Measurements from ENCODE around the gene SKIDA1. TPM values are rescaled to one million over a fixed set of nuclear protein-coding genes. Genes with fewer than 3 reads are reported as not detected.

SKIDA1 gene
- total and polyA plus RNA-seq, 2 experiments from 2014 or later, result 1.5 to 3.5 TPM

DNA sequence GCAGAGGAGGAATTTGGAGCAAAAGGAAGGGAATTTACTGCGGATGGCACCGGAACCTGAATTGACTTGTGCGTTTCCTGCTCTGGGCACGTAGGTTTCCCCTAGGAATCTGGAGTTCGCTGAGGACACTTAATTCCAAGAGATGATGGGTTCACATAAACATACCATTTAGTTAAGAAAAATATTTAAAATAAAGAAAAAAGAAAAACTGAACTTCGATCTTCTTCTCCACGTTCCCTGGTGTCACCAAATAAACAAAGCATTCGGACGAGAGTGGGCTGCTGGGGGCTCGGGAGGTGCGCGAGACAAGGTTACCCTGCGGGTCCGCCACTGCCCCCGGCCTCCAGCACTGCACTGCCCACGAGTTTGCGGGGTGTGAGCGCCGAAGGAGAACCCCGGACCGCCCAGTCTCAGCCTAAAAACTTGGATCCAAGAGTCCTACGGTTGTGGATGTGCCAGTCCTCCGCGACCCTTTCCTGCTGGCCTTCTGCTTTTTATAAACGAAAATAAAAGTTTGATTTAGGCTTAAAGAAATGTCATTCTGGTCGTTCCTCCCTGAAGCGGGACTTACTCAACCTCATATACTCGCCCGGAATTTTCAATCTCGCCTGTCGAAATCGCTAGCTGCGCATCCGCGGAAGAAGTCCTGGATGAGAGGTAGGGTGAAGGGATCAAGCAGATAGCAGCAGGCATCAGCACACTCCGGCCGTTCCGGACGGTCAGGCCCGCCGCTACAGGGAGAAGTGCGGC is 30.3 kb downstream of the SKIDA1 start:
- H3K27ac ChIP-seq (ENCODE audit: low read depth), result no peak overlapping the region
- no peaks in the 10 kb centered on the region for H3K36me3 ChIP-seq (ENCODE audit: insufficient read depth)
- no peak for TF ChIP-seq CREB1 (CRISPR knock-in tag; IDR thresholded peaks at IDR 0.05; ENCODE audit: low read depth)
- TF ChIP-seq EZH2 (IDR thresholded peaks at IDR 0.05; ENCODE audit: low read depth, unreplicated experiment), result peak; percentile 35
- TF ChIP-seq NANOG (IDR thresholded peaks at IDR 0.05; ENCODE audit: borderline replicate concordance), result no peak
- no peak for TF ChIP-seq ZNF114 (CRISPR knock-in tag; IDR thresholded peaks at IDR 0.05)
- peaks cover 35% of the 10 kb centered on the region for H3K4me1 ChIP-seq (ENCODE audit: insufficient read depth)
- H3K9me2 ChIP-seq (ENCODE audit: insufficient read depth), result no peaks in the 10 kb centered on the region
- no peak for DNase-seq (ENCODE audit: low spot score)
- H3K27ac Mint-ChIP-seq, result peak overlapping the region; percentile 73; the same call in 1 of the 2 replicates
- H3K27me3 Mint-ChIP-seq (ENCODE audit: insufficient read depth, low read depth, poor library complexity), result peaks cover 49% of the 10 kb centered on the region
- H2AFZ ChIP-seq, result peak overlapping the region; percentile 56; the same call in 1 of the 2 replicates
- peaks cover 2% of the 10 kb centered on the region for H3K36me3 Mint-ChIP-seq (ENCODE audit: low read depth)
- peak overlapping the region; percentile 78 for H3K4me2 ChIP-seq
- no peaks in the 10 kb centered on the region for H3K9me3 Mint-ChIP-seq
- H4K20me1 ChIP-seq (replicated peaks; ENCODE audit: insufficient read depth), result no peaks in the 10 kb centered on the region
- H3K79me2 ChIP-seq (replicated peaks; ENCODE audit: insufficient read depth), result peaks cover 4% of the 10 kb centered on the region; the same call in 1 of the 2 replicates
- peaks cover 49% of the 10 kb centered on the region for H3K27me3 ChIP-seq (ENCODE audit: insufficient read depth)
- H3K4me3 Mint-ChIP-seq, result peak overlapping the region; percentile 78
- peak overlapping the region; percentile 76 for H3K4me3 ChIP-seq
- H3F3A ChIP-seq (replicated peaks; ENCODE audit: low read depth), result peaks cover 8% of the 10 kb centered on the region; the same call in 1 of the 2 replicates
- ATAC-seq, result peak; percentile 0; the same call in 1 of the 3 replicates
- peaks cover 45% of the 10 kb centered on the region for H3K4me1 Mint-ChIP-seq

DNA sequence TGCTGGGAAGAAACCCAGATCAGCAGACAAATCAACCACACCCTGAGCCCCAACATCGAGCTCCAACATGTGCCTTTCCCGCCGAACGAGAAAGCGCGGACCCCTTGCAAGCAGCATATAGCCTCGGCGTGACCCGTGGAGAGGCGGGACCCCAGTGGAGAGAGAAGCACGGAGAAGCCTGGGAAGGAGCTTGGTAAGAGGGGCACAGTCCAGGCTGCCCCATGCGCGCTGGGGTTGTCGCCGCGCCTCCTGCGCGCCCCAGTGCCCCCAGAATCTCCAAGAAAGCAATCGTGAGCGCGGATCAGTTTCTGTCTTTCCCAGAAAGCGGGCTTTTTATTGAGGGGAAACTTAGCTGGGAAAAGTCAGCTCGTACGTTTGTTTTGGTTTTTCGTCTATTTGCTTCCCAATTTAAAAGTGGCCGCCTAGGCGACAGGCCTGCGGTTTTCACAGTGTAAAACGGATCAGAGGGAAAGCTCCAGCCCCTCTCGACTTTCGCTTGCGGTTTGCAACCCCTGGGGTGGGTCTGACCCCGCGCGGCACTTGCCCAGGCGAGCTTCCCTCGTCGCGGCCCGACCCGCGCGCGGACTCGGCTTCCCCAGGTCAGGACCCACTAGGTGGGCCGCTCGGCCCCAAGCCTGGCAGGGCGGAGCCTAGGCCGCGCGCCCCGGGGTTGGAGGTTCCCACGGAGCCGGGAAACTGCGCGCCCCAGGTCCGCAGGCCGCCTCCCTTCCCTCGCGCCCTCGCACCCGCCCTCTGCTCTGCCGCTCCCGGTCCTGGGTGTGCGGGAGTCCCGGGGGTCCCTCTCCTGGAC is 31.1 kb downstream of the SKIDA1 start:
- H3K4me1 ChIP-seq (ENCODE audit: insufficient read depth), result peaks cover 33% of the 10 kb centered on the region
- H3K36me3 ChIP-seq (ENCODE audit: insufficient read depth), result no peaks in the 10 kb centered on the region
- H3K4me1 Mint-ChIP-seq, result peaks cover 44% of the 10 kb centered on the region
- H3F3A ChIP-seq (replicated peaks; ENCODE audit: low read depth), result peaks cover 5% of the 10 kb centered on the region; the same call in 1 of the 2 replicates
- peak overlapping the region; percentile 56 for H2AFZ ChIP-seq
- no peak for TF ChIP-seq CREB1 (CRISPR knock-in tag; IDR thresholded peaks at IDR 0.05; ENCODE audit: low read depth)
- TF ChIP-seq, protein P1, sequence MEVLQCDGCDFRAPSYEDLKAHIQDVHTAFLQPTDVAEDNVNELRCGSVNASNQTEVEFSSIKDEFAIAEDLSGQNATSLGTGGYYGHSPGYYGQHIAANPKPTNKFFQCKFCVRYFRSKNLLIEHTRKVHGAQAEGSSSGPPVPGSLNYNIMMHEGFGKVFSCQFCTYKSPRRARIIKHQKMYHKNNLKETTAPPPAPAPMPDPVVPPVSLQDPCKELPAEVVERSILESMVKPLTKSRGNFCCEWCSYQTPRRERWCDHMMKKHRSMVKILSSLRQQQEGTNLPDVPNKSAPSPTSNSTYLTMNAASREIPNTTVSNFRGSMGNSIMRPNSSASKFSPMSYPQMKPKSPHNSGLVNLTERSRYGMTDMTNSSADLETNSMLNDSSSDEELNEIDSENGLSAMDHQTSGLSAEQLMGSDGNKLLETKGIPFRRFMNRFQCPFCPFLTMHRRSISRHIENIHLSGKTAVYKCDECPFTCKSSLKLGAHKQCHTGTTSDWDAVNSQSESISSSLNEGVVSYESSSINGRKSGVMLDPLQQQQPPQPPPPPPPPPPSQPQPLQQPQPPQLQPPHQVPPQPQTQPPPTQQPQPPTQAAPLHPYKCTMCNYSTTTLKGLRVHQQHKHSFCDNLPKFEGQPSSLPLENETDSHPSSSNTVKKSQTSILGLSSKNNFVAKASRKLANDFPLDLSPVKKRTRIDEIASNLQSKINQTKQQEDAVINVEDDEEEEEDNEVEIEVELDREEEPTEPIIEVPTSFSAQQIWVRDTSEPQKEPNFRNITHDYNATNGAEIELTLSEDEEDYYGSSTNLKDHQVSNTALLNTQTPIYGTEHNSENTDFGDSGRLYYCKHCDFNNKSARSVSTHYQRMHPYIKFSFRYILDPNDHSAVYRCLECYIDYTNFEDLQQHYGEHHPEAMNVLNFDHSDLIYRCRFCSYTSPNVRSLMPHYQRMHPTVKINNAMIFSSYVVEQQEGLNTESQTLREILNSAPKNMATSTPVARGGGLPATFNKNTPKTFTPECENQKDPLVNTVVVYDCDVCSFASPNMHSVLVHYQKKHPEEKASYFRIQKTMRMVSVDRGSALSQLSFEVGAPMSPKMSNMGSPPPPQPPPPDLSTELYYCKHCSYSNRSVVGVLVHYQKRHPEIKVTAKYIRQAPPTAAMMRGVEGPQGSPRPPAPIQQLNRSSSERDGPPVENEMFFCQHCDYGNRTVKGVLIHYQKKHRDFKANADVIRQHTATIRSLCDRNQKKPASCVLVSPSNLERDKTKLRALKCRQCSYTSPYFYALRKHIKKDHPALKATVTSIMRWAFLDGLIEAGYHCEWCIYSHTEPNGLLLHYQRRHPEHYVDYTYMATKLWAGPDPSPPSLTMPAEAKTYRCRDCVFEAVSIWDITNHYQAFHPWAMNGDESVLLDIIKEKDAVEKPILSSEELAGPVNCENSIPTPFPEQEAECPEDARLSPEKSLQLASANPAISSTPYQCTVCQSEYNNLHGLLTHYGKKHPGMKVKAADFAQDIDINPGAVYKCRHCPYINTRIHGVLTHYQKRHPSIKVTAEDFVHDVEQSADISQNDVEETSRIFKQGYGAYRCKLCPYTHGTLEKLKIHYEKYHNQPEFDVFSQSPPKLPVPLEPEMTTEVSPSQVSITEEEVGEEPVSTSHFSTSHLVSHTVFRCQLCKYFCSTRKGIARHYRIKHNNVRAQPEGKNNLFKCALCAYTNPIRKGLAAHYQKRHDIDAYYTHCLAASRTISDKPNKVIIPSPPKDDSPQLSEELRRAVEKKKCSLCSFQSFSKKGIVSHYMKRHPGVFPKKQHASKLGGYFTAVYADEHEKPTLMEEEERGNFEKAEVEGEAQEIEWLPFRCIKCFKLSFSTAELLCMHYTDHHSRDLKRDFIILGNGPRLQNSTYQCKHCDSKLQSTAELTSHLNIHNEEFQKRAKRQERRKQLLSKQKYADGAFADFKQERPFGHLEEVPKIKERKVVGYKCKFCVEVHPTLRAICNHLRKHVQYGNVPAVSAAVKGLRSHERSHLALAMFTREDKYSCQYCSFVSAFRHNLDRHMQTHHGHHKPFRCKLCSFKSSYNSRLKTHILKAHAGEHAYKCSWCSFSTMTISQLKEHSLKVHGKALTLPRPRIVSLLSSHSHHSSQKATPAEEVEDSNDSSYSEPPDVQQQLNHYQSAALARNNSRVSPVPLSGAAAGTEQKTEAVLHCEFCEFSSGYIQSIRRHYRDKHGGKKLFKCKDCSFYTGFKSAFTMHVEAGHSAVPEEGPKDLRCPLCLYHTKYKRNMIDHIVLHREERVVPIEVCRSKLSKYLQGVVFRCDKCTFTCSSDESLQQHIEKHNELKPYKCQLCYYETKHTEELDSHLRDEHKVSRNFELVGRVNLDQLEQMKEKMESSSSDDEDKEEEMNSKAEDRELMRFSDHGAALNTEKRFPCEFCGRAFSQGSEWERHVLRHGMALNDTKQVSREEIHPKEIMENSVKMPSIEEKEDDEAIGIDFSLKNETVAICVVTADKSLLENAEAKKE (CRISPR knock-in tag; IDR thresholded peaks at IDR 0.05), result no peak
- TF ChIP-seq, protein P2, sequence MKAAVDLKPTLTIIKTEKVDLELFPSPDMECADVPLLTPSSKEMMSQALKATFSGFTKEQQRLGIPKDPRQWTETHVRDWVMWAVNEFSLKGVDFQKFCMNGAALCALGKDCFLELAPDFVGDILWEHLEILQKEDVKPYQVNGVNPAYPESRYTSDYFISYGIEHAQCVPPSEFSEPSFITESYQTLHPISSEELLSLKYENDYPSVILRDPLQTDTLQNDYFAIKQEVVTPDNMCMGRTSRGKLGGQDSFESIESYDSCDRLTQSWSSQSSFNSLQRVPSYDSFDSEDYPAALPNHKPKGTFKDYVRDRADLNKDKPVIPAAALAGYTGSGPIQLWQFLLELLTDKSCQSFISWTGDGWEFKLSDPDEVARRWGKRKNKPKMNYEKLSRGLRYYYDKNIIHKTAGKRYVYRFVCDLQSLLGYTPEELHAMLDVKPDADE (IDR thresholded peaks at IDR 0.05), result no peak
- TF ChIP-seq, protein P3, sequence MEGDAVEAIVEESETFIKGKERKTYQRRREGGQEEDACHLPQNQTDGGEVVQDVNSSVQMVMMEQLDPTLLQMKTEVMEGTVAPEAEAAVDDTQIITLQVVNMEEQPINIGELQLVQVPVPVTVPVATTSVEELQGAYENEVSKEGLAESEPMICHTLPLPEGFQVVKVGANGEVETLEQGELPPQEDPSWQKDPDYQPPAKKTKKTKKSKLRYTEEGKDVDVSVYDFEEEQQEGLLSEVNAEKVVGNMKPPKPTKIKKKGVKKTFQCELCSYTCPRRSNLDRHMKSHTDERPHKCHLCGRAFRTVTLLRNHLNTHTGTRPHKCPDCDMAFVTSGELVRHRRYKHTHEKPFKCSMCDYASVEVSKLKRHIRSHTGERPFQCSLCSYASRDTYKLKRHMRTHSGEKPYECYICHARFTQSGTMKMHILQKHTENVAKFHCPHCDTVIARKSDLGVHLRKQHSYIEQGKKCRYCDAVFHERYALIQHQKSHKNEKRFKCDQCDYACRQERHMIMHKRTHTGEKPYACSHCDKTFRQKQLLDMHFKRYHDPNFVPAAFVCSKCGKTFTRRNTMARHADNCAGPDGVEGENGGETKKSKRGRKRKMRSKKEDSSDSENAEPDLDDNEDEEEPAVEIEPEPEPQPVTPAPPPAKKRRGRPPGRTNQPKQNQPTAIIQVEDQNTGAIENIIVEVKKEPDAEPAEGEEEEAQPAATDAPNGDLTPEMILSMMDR (conservative IDR thresholded peaks at IDR 0.05; ENCODE audit: low read depth in 2 of 2), result peak in 1 of 2 experiments; percentile 53; a peak in 2 of 4 replicates
- TF ChIP-seq ZNF114 (CRISPR knock-in tag; IDR thresholded peaks at IDR 0.05), result no peak
- peaks cover 2% of the 10 kb centered on the region for H3K36me3 Mint-ChIP-seq (ENCODE audit: low read depth)
- H3K27me3 ChIP-seq (ENCODE audit: insufficient read depth), result peaks cover 42% of the 10 kb centered on the region
- H4K20me1 ChIP-seq (replicated peaks; ENCODE audit: insufficient read depth), result no peaks in the 10 kb centered on the region
- no peaks in the 10 kb centered on the region for H3K9me2 ChIP-seq (ENCODE audit: insufficient read depth)
- peaks cover 42% of the 10 kb centered on the region for H3K27me3 Mint-ChIP-seq (ENCODE audit: insufficient read depth, low read depth, poor library complexity)
- H3K4me3 Mint-ChIP-seq, result peak overlapping the region; percentile 78
- DNase-seq (ENCODE audit: low spot score), result peak; percentile 64
- ATAC-seq, result peak; percentile 17
- no peak overlapping the region for H3K27ac ChIP-seq (ENCODE audit: low read depth)
- H3K4me2 ChIP-seq, result peak overlapping the region; percentile 78
- no peaks in the 10 kb centered on the region for H3K9me3 Mint-ChIP-seq
- no peak overlapping the region for H3K27ac Mint-ChIP-seq
- H3K4me3 ChIP-seq, result peak overlapping the region; percentile 76
- peaks cover 4% of the 10 kb centered on the region; the same call in 1 of the 2 replicates for H3K79me2 ChIP-seq (replicated peaks; ENCODE audit: insufficient read depth)
